HG02623 (cell line): ENCODE data around the gene SLC23A1.
"Not testable (repeated sequence)": the region's sequence is repeated elsewhere in the genome, so short reads cannot be mapped to it uniquely, and the experiment has no call there.

ENCODE experiments used
- ATAC-seq: cut with Tn5 transposase; IDR thresholded peaks from one replicate; pipeline ENCODE4 v1.9.1; 2021; ENCODE audit warnings: moderate library complexity; ENCODE audit not compliant: unreplicated experiment

SLC23A1 gene

GRCh38 chr5:139383275-139383992 lies at the start of gene SLC23A1:
SLC23A1 (minus strand) TSS chr5:139383297; CDS start chr5:139383253, 44 bp downstream.
- no peak for ATAC-seq

GRCh38 chr5:139431706-139432105 lies 48.6 kb upstream of the SLC23A1 start:
- ATAC-seq, result no peak

- no peak for ATAC-seq
Observed at GRCh38 chr5:139430015-139430414, 46.9 kb upstream of the SLC23A1 start.

- no peak for ATAC-seq
Observed at GRCh38 chr5:139426203-139426885, 43.2 kb upstream of the SLC23A1 start.

- no peak for ATAC-seq
Observed at GRCh38 chr5:139425497-139425896, 42.4 kb upstream of the SLC23A1 start.

GRCh38 chr5:139422307-139422893 lies 39.3 kb upstream of the SLC23A1 start:
- no peak for ATAC-seq

GRCh38 chr5:139419226-139420192 lies 36.4 kb upstream of the SLC23A1 start:
- no peak for ATAC-seq

GRCh38 chr5:139418793-139419192 lies 35.7 kb upstream of the SLC23A1 start:
- no peak for ATAC-seq

GRCh38 chr5:139417214-139417613 lies 34.1 kb upstream of the SLC23A1 start:
- no peak for ATAC-seq

GRCh38 chr5:139416651-139417050 lies 33.6 kb upstream of the SLC23A1 start:
- ATAC-seq, result no peak

- no peak for ATAC-seq
Observed at GRCh38 chr5:139415869-139416268, 32.8 kb upstream of the SLC23A1 start.

- ATAC-seq, result no peak
Observed at GRCh38 chr5:139415221-139415861, 32.2 kb upstream of the SLC23A1 start.

GRCh38 chr5:139414581-139415130 lies 31.6 kb upstream of the SLC23A1 start:
- ATAC-seq, result no peak

GRCh38 chr5:139413963-139414362 lies 30.9 kb upstream of the SLC23A1 start:
- ATAC-seq, result no peak

GRCh38 chr5:139413153-139413552 lies 30.1 kb upstream of the SLC23A1 start:
- no peak for ATAC-seq

GRCh38 chr5:139410993-139411828 lies 28.1 kb upstream of the SLC23A1 start:
- ATAC-seq, result no peak

- no peak for ATAC-seq
Observed at GRCh38 chr5:139410121-139410992, 27.3 kb upstream of the SLC23A1 start.

GRCh38 chr5:139409116-139409515 lies 26.0 kb upstream of the SLC23A1 start:
- not testable (repeated sequence) for ATAC-seq
